PFSK-1 (cell line): ENCODE measurements around the gene MAP2K5.

Source experiments
- POLR2AphosphoS5 ChIP-seq: IDR thresholded peaks from 2 replicates; pipeline ENCODE4 v1.6.1; 2012; ENCODE audit warnings: low read depth, mild to moderate bottlenecking, control low read depth, low read length, moderate library complexity
- SIN3A ChIP-seq: IDR thresholded peaks from 2 replicates; pipeline ENCODE4 v1.6.1; 2012; ENCODE audit warnings: mild to moderate bottlenecking, low read length, moderate library complexity, borderline replicate concordance; ENCODE audit not compliant: insufficient read depth
- TAF1 ChIP-seq: IDR thresholded peaks from 2 replicates; pipeline ENCODE4 v1.6.1; 2012; ENCODE audit warnings: low read length, control low read depth, borderline replicate concordance; ENCODE audit not compliant: insufficient read depth
- TF ChIP-seq, protein P1 (sequence below), 2 experiments: IDR thresholded peaks; 2 replicates each; pipeline versions ENCODE4 v1.6.1 to v1.8.0; 2011 to 2012; ENCODE audit warnings: low read depth in 2 of 2, low read length in 2 of 2, control low read depth in 1 of 2, inconsistent platforms in 1 of 2, mild to moderate bottlenecking in 1 of 2, moderate library complexity in 1 of 2; ENCODE audit not compliant: insufficient read depth in 1 of 2

DNA sequence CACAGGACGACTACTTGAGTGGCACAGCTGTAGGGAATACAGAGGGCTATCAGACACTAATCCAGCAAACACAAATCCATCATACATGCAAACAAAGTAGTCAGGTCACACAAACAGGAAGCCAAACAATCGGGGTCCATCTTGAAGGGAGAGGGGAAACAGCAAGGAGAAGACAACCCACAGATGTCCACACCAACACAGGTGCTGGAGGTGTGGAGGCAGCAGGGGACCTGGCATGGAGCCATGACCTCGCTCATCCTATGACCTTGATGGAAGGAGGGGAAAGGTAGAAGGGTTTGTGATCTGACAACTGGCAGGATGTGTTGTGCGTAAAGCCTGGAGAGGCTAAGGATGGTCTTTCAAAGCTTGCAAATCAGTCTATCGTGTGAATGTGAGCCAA is 242.9 kb downstream of the MAP2K5 start:
- TF ChIP-seq, protein P1, sequence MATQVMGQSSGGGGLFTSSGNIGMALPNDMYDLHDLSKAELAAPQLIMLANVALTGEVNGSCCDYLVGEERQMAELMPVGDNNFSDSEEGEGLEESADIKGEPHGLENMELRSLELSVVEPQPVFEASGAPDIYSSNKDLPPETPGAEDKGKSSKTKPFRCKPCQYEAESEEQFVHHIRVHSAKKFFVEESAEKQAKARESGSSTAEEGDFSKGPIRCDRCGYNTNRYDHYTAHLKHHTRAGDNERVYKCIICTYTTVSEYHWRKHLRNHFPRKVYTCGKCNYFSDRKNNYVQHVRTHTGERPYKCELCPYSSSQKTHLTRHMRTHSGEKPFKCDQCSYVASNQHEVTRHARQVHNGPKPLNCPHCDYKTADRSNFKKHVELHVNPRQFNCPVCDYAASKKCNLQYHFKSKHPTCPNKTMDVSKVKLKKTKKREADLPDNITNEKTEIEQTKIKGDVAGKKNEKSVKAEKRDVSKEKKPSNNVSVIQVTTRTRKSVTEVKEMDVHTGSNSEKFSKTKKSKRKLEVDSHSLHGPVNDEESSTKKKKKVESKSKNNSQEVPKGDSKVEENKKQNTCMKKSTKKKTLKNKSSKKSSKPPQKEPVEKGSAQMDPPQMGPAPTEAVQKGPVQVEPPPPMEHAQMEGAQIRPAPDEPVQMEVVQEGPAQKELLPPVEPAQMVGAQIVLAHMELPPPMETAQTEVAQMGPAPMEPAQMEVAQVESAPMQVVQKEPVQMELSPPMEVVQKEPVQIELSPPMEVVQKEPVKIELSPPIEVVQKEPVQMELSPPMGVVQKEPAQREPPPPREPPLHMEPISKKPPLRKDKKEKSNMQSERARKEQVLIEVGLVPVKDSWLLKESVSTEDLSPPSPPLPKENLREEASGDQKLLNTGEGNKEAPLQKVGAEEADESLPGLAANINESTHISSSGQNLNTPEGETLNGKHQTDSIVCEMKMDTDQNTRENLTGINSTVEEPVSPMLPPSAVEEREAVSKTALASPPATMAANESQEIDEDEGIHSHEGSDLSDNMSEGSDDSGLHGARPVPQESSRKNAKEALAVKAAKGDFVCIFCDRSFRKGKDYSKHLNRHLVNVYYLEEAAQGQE (IDR thresholded peaks at IDR 0.05; ENCODE audit: insufficient read depth in 1 of 2, low read depth in 2 of 2, low read length in 2 of 2) = no peak
- TF ChIP-seq POLR2AphosphoS5 (no peak), TAF1 (no peak), SIN3A (no peak)
